K562 treated with DMSO at 1 percent for 24 hours (cell line): Measurements from ENCODE around the gene RNU11. TPM values are rescaled to one million over a fixed set of nuclear protein-coding genes. Genes with fewer than 3 reads are reported as not detected.

Source experiments
- total RNA-seq: library from RNA; unstranded; fragments of 300-600 nt; gene quantifications from 2 replicates; pipeline ENCODE4 v1.2.3, GENCODE V29; 2022; ENCODE audit warnings: low read depth; ENCODE audit not compliant: insufficient read depth

Gene RNU11
- total RNA-seq: not detected in 2 replicates

DNA sequence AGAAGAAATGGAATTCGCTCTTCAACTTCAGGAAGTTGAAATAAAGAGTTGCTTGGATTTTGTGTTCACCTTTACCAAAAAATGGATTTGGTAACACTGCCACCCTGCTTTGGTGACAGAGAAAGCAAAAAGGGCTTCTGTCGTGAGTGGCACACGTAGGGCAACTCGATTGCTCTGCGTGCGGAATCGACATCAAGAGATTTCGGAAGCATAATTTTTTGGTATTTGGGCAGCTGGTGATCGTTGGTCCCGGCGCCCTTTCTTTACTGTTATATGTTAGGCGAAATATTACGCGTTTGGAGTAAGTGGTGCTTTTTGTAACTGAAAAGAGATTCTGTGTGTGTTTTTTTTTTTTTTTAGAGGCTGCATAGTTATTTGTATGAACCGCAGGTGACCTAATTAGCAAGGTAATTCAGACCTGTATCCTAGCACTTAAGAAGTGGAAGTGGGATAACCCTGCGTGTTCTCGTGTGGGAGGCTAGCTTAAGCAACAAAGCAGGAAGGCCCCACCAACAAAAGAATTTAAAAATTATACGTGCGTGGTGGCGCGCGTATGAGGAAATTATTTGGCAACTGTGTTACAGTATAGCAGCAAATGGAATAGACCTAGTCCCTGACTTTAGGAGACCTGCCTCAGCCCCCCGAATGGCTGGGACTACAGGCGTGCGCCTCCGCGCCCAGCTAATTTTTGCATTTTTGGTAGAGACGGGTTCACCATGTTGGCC is at the start of gene RNU11:
Gene RNU11 (plus strand): TSS at position 127 of the 725 bp plus-strand sequence.

GRCh38 chr1:28642847-28643635 is 5.4 kb upstream of the RNU11 start, which contains the start of gene TAF12:
TAF12 (minus strand) TSS chr1:28643067; CDS start chr1:28622081, 20,986 bp downstream.

DNA sequence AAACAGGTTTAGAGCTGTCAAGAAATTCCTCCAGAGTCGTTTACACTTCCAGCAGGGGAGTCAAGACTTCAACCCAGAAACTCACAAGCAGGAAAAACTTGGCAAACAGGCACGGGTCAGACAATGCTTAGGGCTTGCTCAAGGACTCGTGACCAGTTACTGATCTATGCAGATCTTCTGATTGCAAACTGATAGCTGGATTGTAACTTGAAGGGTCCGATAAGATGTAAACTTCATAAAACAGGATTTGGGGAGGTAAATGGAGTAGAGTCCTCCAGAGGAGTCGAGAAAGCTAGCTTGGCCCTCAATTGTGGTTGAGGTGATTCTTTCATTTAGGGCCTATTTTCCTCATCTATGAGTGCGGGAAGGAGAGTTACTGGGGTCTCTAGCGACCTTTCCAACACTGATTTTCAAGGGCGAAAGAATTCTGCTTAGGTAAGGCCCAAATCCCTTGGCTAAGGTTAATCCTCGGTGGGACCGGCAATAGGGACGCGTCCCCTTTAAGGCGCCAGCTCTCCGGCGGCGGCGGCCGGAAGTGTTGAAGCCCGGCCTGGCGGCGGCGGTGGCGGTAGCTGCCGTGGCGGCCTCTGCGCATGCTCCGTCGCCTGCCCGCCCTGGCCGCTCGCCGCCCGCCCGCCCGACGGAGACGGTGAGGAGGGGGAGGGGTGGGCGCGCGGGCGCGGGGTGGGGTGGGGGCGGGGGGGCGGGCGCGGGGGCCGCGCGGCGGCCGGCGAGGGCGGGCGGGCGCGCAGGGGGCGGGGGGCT is 20.0 kb downstream of the RNU11 start, which contains the start of gene GMEB1:
Gene GMEB1 (plus strand): TSS at position 594 of the 765 bp plus-strand sequence. CDS start 14,829 bp downstream, outside the sequence.

Other genes starting within 250 kb of the RNU11 start
- 226 and 229 TPM in 2 replicates for gene RCC1, start 142.6 kb upstream of the RNU11 start, total RNA-seq
- gene TRNAU1AP, start 95.5 kb upstream of the RNU11 start, total RNA-seq: 34.3 and 36.4 TPM in 2 replicates
- gene RAB42, start 56.3 kb upstream of the RNU11 start, total RNA-seq: 0.49 and 2.0 TPM in 2 replicates
- 49.8 and 54.3 TPM in 2 replicates for gene TAF12, start 5.5 kb upstream of the RNU11 start, total RNA-seq
- 11.0 and 11.5 TPM in 2 replicates for gene GMEB1, start 20.2 kb downstream of the RNU11 start, total RNA-seq
- 62.3 and 66.8 TPM in 2 replicates for gene YTHDF2, start 88.3 kb downstream of the RNU11 start, total RNA-seq
- gene OPRD1, start 163.6 kb downstream of the RNU11 start, total RNA-seq: 0.06 and 0.10 TPM in 2 replicates